GM12878 (cell line): ENCODE results near the gene ZNF800. TPM values are rescaled to one million over a fixed set of nuclear protein-coding genes. Genes with fewer than 3 reads are reported as not detected.

Experiments used
- CEBPB ChIP-seq, 2 experiments: fragments of 150-350 bp in 1 of 2; IDR thresholded peaks; 2 replicates each; pipeline ENCODE4 v1.6.1; 2012 to 2014; ENCODE audit warnings: low read depth in 2 of 2, low read length in 2 of 2, borderline replicate concordance in 1 of 2, inconsistent platforms in 1 of 2
- ELK1 ChIP-seq: IDR thresholded peaks from 2 replicates; pipeline ENCODE4 v1.6.1; 2012; ENCODE audit warnings: low read depth, low read length, improper control_type of control experiment
- FOS ChIP-seq: IDR thresholded peaks from 3 replicates; pipeline ENCODE4 v1.6.1; 2011; ENCODE audit warnings: borderline replicate concordance; ENCODE audit not compliant: insufficient read length; ENCODE audit errors: extremely low read depth
- HCFC1 ChIP-seq: fragments of 150-350 bp; IDR thresholded peaks from 2 replicates; pipeline ENCODE4 v1.6.1; 2014; ENCODE audit warnings: low read length
- HDAC6 ChIP-seq: fragments of 200-600 bp; sonication (generic); IDR thresholded peaks from one replicate; pipeline ENCODE4 v1.8.0; 2017; ENCODE audit warnings: antibody characterized with exemption; ENCODE audit not compliant: unreplicated experiment
- MXI1 ChIP-seq: fragments of 150-350 bp; IDR thresholded peaks from 2 replicates; pipeline ENCODE4 v1.6.1; 2011; ENCODE audit warnings: low read depth, mild to moderate bottlenecking, inconsistent platforms, low read length, improper control_type of control experiment
- NR2C2 ChIP-seq: IDR thresholded peaks from 2 replicates; pipeline ENCODE4 v1.6.1; 2011; ENCODE audit warnings: borderline replicate concordance, low read depth; ENCODE audit not compliant: control insufficient read depth, insufficient read length
- NR2F1 ChIP-seq: fragments of 450-650 bp; conservative IDR thresholded peaks from 2 replicates; pipeline ENCODE4 v1.6.1; 2017; ENCODE audit warnings: mild to moderate bottlenecking
- RCOR1 ChIP-seq: conservative IDR thresholded peaks from 2 replicates; pipeline ENCODE4 v1.6.1; 2012; ENCODE audit warnings: low read depth, low read length, improper control_type of control experiment
- RELA ChIP-seq: fragments of 450-650 bp; IDR thresholded peaks from 2 replicates; pipeline ENCODE4 v1.8.0; 2014; ENCODE audit warnings: borderline replicate concordance; ENCODE audit not compliant: partially characterized antibody
- SREBF2 ChIP-seq: IDR thresholded peaks from 2 replicates; pipeline ENCODE4 v1.6.1; 2012; ENCODE audit warnings: mild to moderate bottlenecking, low read length
- ZBED1 ChIP-seq: IDR thresholded peaks from 2 replicates; pipeline ENCODE4 v1.6.1; 2016; ENCODE audit warnings: borderline replicate concordance
- ZBTB4 ChIP-seq: fragments of 450-650 bp; formaldehyde crosslinking; IDR thresholded peaks from 2 replicates; pipeline ENCODE4 v1.4.0; 2022; ENCODE audit warnings: mild to moderate bottlenecking, moderate library complexity
- ZBTB40 ChIP-seq: fragments of 450-650 bp; IDR thresholded peaks from 2 replicates; pipeline ENCODE4 v1.6.1; 2016; ENCODE audit warnings: mild to moderate bottlenecking, moderate library complexity, borderline replicate concordance
- polyA plus RNA-seq, 11 experiments: library from polyadenylated mRNA; depleted of rRNA in 4 of 11; unstranded in 6 of 11; stranded (reverse) in 5 of 11; fragments of >200 nt; fragmentation: Nextera tagmentation in 4 of 11; fragmentation: Illumina TruSeq in 1 of 11; extraction: Ambion mirVana in 4 of 11; extraction: Trizol in 1 of 11; gene quantifications; 1 replicate in 1 of 11; 2 replicates in 10 of 11; pipeline versions ENCODE4 v1.2.1 to v1.2.3, GENCODE V29; 2011 to 2016; ENCODE audit warnings: inconsistent platforms in 2 of 11, missing spikeins in 2 of 11, low read depth in 1 of 11
- total RNA-seq, 4 experiments: library from RNA; depleted of rRNA in 3 of 4; stranded (reverse); fragments of >200 nt in 3 of 4; fragmentation: Illumina TruSeq in 1 of 4; extraction: Trizol in 1 of 4; gene quantifications; 2 replicates each; pipeline versions ENCODE4 v1.2.1 to v1.2.3, GENCODE V29; 2013 to 2021

The ZNF800 gene
- total and polyA plus RNA-seq, 10 of the 15 experiments (the other 5 are each of a cell fraction or from before 2014, with no cell fraction given), result 6.8 to 33.9 (median 23.8) TPM

- TF ChIP-seq ZBED1 (0 out of 2 replicates have a peak, but pooled peaks have one; percentile 38), RCOR1 (no peak), ZBTB40 (no peak), ELK1 (no peak), NR2F1 (no peak), NR2C2 (no peak), CEBPB (IDR thresholded peaks at IDR 0.05; ENCODE audit: borderline replicate concordance in 1 of 2, low read depth in 2 of 2, low read length in 2 of 2) (no peak), ZBTB4 (CRISPR knock-in tag) (no peak), SREBF2 (no peak), MXI1 (no peak), RELA (no peak), HCFC1 (peak; percentile 26; the same call in 1 of the 2 replicates), FOS (no peak), HDAC6 (no peak)
Measured at GRCh38 chr7:127392182-127392565, 334 bp downstream of the ZNF800 start (continued).
